Esophagus (tissue), 2 donors: Measurements from ENCODE around the gene DBI. TPM values are rescaled to one million over a fixed set of nuclear protein-coding genes. Genes with fewer than 3 reads are reported as not detected.

Experiments used
- H3K27ac ChIP-seq, 2 donors: one replicate each; pipeline ENCODE4 v1.5.1; 2013; ENCODE audit warnings: low read depth in 2 of 2, mild to moderate bottlenecking in 2 of 2, inconsistent platforms in 1 of 2, low read length in 1 of 2, moderate library complexity in 1 of 2
- H3K27me3 ChIP-seq, 2 donors: one replicate each; pipeline ENCODE4 v1.6.1; 2013; ENCODE audit warnings: low read length in 2 of 2, control low read depth in 1 of 2, mild to moderate bottlenecking in 1 of 2; ENCODE audit not compliant: insufficient read depth in 2 of 2, control insufficient read depth in 1 of 2
- H3K36me3 ChIP-seq, 2 donors: one replicate each; pipeline ENCODE4 v1.6.1; 2013; ENCODE audit warnings: low read length in 1 of 2; ENCODE audit not compliant: control insufficient read depth in 2 of 2, insufficient read depth in 2 of 2
- H3K4me1 ChIP-seq, 2 donors: one replicate each; pipeline ENCODE4 v1.6.1; 2013; ENCODE audit warnings: low read length in 1 of 2; ENCODE audit not compliant: control insufficient read depth in 2 of 2, insufficient read depth in 2 of 2
- H3K4me3 ChIP-seq, 2 donors: one replicate each; pipeline ENCODE4 v1.5.1; 2013; ENCODE audit warnings: low read length in 2 of 2, mild to moderate bottlenecking in 2 of 2, low read depth in 1 of 2, moderate library complexity in 1 of 2
- H3K9me3 ChIP-seq, 2 donors: one replicate each; pipeline ENCODE4 v1.6.1; 2013; ENCODE audit warnings: mild to moderate bottlenecking in 2 of 2, low read depth in 1 of 2, low read length in 1 of 2, moderate library complexity in 1 of 2; ENCODE audit not compliant: control insufficient read depth in 2 of 2, insufficient read depth in 1 of 2
- WGBS, 2 donors: extraction: QIAGEN DNeasy Blood & Tissue Kit; methylation state at CpG; one replicate each; pipeline ENCODE4 v1.1.7; 2013; 5-methylcytosine and 5-hydroxymethylcytosine counted together
- polyA plus RNA-seq, 2 donors: library from polyadenylated mRNA; stranded (reverse); fragments of 200-250 nt; gene quantifications; one replicate each; pipeline ENCODE4 v1.2.3, GENCODE V29; 2013
- donor health status: healthy with polysubstance abuse.
- donor health status: Bipolar disorder and iron deficiency.

DBI gene
- polyA plus RNA-seq: 1,000 to 10,000 TPM in 1 of 2 donors, 100 to 1,000 TPM in 1; 823 to 1,063 TPM

GRCh38 chr2:119366649-119367471 is at the start of gene DBI, which contains the start of gene C2orf76:
Gene DBI, plus strand, starts transcription at chr2:119366977. Its CDS starts 75 bp downstream, at chr2:119367052.
Gene C2orf76, minus strand, starts transcription at chr2:119366834. Its CDS starts 26,875 bp downstream, at chr2:119339959.
- Histone ChIP-seq H3K9me3 (no peaks in the 10 kb centered on the region), H3K4me3 (peak within 1 kb of the TSS; percentile 70 to 85), H3K4me1 (peaks cover 6 to 9% of the 10 kb centered on the region in 2 donors), H3K27ac (peak within 1 kb of the TSS; percentile 92), H3K27me3 (no peaks in the 10 kb centered on the region), H3K36me3 (peaks cover 11 to 23% of the 10 kb centered on the region in 2 donors)
- 0% methylated on average over 61 to 65 of the region's 65 CpGs for WGBS, 2 donors

- Histone ChIP-seq H3K9me3 (no peaks in the 10 kb centered on the region), H3K4me1 (no peaks in the 10 kb centered on the region), H3K36me3 (no peaks in the 10 kb centered on the region), H3K27ac (no peak overlapping the region), H3K27me3 (no peaks in the 10 kb centered on the region), H3K4me3 (no peak overlapping the region)
- 95 to 98% methylated on average over 1 of the region's 1 CpG for WGBS, 2 donors
Observed at GRCh38 chr2:119317554-119317953, 49.2 kb upstream of the DBI start.

- no peak overlapping the region for H3K4me3 ChIP-seq
- WGBS, 2 donors: 57 to 67% methylated on average over 7 of the region's 7 CpGs
- H3K9me3 ChIP-seq: no peaks in the 10 kb centered on the region
- no peak overlapping the region for H3K27ac ChIP-seq
- H3K36me3 ChIP-seq: no peaks in the 10 kb centered on the region
- no peaks in the 10 kb centered on the region for H3K4me1 ChIP-seq
- no peaks in the 10 kb centered on the region for H3K27me3 ChIP-seq
Observed at GRCh38 chr2:119319593-119319992, 47.2 kb upstream of the DBI start.

GRCh38 chr2:119323459-119323858 is 43.3 kb upstream of the DBI start:
- no peak overlapping the region for H3K4me3 ChIP-seq
- no peaks in the 10 kb centered on the region for H3K27me3 ChIP-seq
- WGBS, 2 donors: 52 to 60% methylated on average over 8 of the region's 8 CpGs
- no peaks in the 10 kb centered on the region for H3K4me1 ChIP-seq
- peak overlapping the region; percentile 73 to 86 for H3K27ac ChIP-seq
- H3K9me3 ChIP-seq: no peaks in the 10 kb centered on the region
- H3K36me3 ChIP-seq: no peaks in the 10 kb centered on the region

- WGBS, 2 donors: 67 to 95% methylated on average over 9 of the region's 9 CpGs
- Histone ChIP-seq H3K4me3 (no peak overlapping the region), H3K4me1 (no peaks in the 10 kb centered on the region), H3K36me3 (no peaks in the 10 kb centered on the region), H3K9me3 (no peaks in the 10 kb centered on the region), H3K27ac (peak overlapping the region in 1 of 2 donors; percentile 24), H3K27me3 (no peaks in the 10 kb centered on the region)
Observed at GRCh38 chr2:119324685-119325270, 42.0 kb upstream of the DBI start.

- H3K27me3 ChIP-seq: no peaks in the 10 kb centered on the region
- H3K4me1 ChIP-seq: no peaks in the 10 kb centered on the region
- H3K4me3 ChIP-seq: no peak overlapping the region
- H3K9me3 ChIP-seq: no peaks in the 10 kb centered on the region
- H3K36me3 ChIP-seq: no peaks in the 10 kb centered on the region
- H3K27ac ChIP-seq: no peak overlapping the region
- 74 to 83% methylated on average over 1 of the region's 1 CpG for WGBS, 2 donors
Observed at GRCh38 chr2:119326938-119327337, 39.8 kb upstream of the DBI start.

GRCh38 chr2:119327431-119327830 is 39.3 kb upstream of the DBI start:
- 94% methylated on average over 6 of the region's 6 CpGs for WGBS, 2 donors
- Histone ChIP-seq H3K9me3 (no peaks in the 10 kb centered on the region), H3K27ac (no peak overlapping the region), H3K36me3 (no peaks in the 10 kb centered on the region), H3K4me3 (no peak overlapping the region), H3K27me3 (no peaks in the 10 kb centered on the region), H3K4me1 (no peaks in the 10 kb centered on the region)

GRCh38 chr2:119332953-119333352 is 33.8 kb upstream of the DBI start:
- Histone ChIP-seq H3K4me1 (no peaks in the 10 kb centered on the region), H3K27me3 (no peaks in the 10 kb centered on the region), H3K36me3 (no peaks in the 10 kb centered on the region), H3K4me3 (no peak overlapping the region), H3K27ac (no peak overlapping the region), H3K9me3 (no peaks in the 10 kb centered on the region)
- 93 to 96% methylated on average over 6 of the region's 6 CpGs for WGBS, 2 donors

- Histone ChIP-seq H3K4me1 (no peaks in the 10 kb centered on the region), H3K27me3 (no peaks in the 10 kb centered on the region), H3K4me3 (no peak overlapping the region), H3K27ac (no peak overlapping the region), H3K36me3 (no peaks in the 10 kb centered on the region), H3K9me3 (no peaks in the 10 kb centered on the region)
- WGBS, 2 donors: 75 to 85% methylated on average over 3 of the region's 3 CpGs
Observed at GRCh38 chr2:119333360-119333759, 33.4 kb upstream of the DBI start.
